Measurements from ENCODE around the gene UBA6. TPM values are rescaled to one million over a fixed set of nuclear protein-coding genes. Genes with fewer than 3 reads are reported as not detected.

The UBA6 gene
- total RNA-seq, 1 experiment from 2014 or later = 72.2 TPM

DNA sequence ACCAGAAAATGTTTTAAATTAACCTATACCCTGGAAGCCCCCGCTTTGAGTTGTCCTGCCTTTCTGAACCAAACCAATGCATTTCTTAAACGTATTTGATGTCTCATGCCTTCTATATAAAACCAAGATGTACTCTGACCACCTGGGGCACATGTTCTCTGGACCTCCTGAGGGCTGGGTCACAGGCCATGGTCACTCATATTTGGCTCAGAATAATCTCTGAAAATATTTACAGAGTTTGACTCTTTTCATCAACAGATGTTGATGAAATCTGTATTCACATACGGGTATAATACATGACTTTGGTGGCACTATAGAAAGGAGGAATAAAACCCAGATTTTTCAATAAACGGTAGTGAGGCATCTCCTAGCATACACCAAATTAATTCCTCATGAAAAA lies 86.8 kb downstream of the UBA6 start:
- no peak overlapping the region for H3K27ac ChIP-seq (ENCODE audit: insufficient read length, low read depth, low read length)
- no peaks in the 10 kb centered on the region for H3K79me1 ChIP-seq (ENCODE audit: insufficient read depth, low read depth, low read length, poor library complexity, severe bottlenecking)
- no peak overlapping the region for H3K4me3 Mint-ChIP-seq
- peaks cover 2 to 5% of the 10 kb centered on the region in 2 experiments; a peak in 3 of 5 replicates for H3K9me3 Mint-ChIP-seq
- H4K20me1 ChIP-seq (ENCODE audit: control insufficient read depth, insufficient read depth, insufficient read length) = no peaks in the 10 kb centered on the region
- no peak overlapping the region for H3K4ac ChIP-seq (ENCODE audit: low read depth, low read length)
- H3K4me1 Mint-ChIP-seq = no peaks in the 10 kb centered on the region
- no peak overlapping the region for H2BK5ac ChIP-seq (ENCODE audit: insufficient read length, low read length)
- H2BK120ac ChIP-seq (ENCODE audit: low read depth, low read length, poor library complexity, severe bottlenecking) = no peak overlapping the region
- no peak overlapping the region for H4K5ac ChIP-seq (ENCODE audit: insufficient read length, low read depth, low read length)
- H2BK15ac ChIP-seq (ENCODE audit: low read depth, low read length) = no peak overlapping the region
- H3K27ac Mint-ChIP-seq = no peak overlapping the region
- H2AK5ac ChIP-seq (ENCODE audit: insufficient read length, low read length) = no peak overlapping the region
- H3K27me3 Mint-ChIP-seq (ENCODE audit: low read depth) = no peaks in the 10 kb centered on the region
- H2AFZ ChIP-seq (ENCODE audit: low read length) = no peak overlapping the region
- H3K9me3 ChIP-seq (ENCODE audit: control insufficient read depth, low read depth, low read length) = no peaks in the 10 kb centered on the region
- H3K4me2 ChIP-seq (ENCODE audit: insufficient read depth, insufficient read length, low read length) = no peak overlapping the region
- no peak for DNase-seq
- no peaks in the 10 kb centered on the region for H3K27me3 ChIP-seq (ENCODE audit: insufficient read depth, low read length)
- no peak overlapping the region for H3K14ac ChIP-seq (ENCODE audit: insufficient read depth, low read length)
- no peak overlapping the region for H2BK20ac ChIP-seq (ENCODE audit: low read depth, low read length, poor library complexity, severe bottlenecking)
- no peak overlapping the region for H4K8ac ChIP-seq (replicated peaks; ENCODE audit: insufficient read length, low read depth, low read length)
- H2BK12ac ChIP-seq (ENCODE audit: insufficient read length, low read depth, low read length) = no peak overlapping the region
- no peaks in the 10 kb centered on the region for H3K23me2 ChIP-seq (ENCODE audit: insufficient read length, low read depth, low read length, poor library complexity, severe bottlenecking)
- WGBS (ENCODE audit: extremely low coverage, insufficient read length, low lambda C conversion rate) = no CpG with 5 or more reads among the region's 4 CpGs
- no peaks in the 10 kb centered on the region for H3K79me2 ChIP-seq (ENCODE audit: insufficient read depth, low read length)
- no peak overlapping the region for H3K23ac ChIP-seq (ENCODE audit: insufficient read length, low read depth, low read length)
- H3K36me3 Mint-ChIP-seq (ENCODE audit: insufficient read depth in 1 of 3, low read depth in 3 of 3) = peaks cover 22 to 41% (median 31%) of the 10 kb centered on the region in 3 experiments
- H3T11ph ChIP-seq (ENCODE audit: low read length) = no peak overlapping the region
- no peak overlapping the region for H3K18ac ChIP-seq (ENCODE audit: insufficient read length, low read depth, low read length)
- H3K4me1 ChIP-seq (ENCODE audit: insufficient read depth, low read length) = no peaks in the 10 kb centered on the region
- no peak overlapping the region for H4K91ac ChIP-seq (ENCODE audit: insufficient read length, low read depth, low read length)
- no peak overlapping the region for H3K56ac ChIP-seq (ENCODE audit: insufficient read length, low read depth, low read length)
- TF ChIP-seq, protein P1, sequence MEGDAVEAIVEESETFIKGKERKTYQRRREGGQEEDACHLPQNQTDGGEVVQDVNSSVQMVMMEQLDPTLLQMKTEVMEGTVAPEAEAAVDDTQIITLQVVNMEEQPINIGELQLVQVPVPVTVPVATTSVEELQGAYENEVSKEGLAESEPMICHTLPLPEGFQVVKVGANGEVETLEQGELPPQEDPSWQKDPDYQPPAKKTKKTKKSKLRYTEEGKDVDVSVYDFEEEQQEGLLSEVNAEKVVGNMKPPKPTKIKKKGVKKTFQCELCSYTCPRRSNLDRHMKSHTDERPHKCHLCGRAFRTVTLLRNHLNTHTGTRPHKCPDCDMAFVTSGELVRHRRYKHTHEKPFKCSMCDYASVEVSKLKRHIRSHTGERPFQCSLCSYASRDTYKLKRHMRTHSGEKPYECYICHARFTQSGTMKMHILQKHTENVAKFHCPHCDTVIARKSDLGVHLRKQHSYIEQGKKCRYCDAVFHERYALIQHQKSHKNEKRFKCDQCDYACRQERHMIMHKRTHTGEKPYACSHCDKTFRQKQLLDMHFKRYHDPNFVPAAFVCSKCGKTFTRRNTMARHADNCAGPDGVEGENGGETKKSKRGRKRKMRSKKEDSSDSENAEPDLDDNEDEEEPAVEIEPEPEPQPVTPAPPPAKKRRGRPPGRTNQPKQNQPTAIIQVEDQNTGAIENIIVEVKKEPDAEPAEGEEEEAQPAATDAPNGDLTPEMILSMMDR (conservative IDR thresholded peaks at IDR 0.05) = no peak
- no peak overlapping the region for H3K9ac ChIP-seq (ENCODE audit: extremely low read depth, insufficient read length, low read length)

All from H9 (cell line).